ENCODE data around the gene S100PBP. TPM values are rescaled to one million over a fixed set of nuclear protein-coding genes. Genes with fewer than 3 reads are reported as not detected.
A peak's percentile ranks its signal among the peaks of the same experiment; 100 is the strongest.

Gene S100PBP
- total RNA-seq, 1 donor from 2014 or later: 66.1 TPM

- DNase-seq (ENCODE audit: low spot score, unreplicated experiment): no peak
- Mint-ChIP-seq H3K9me3 (ENCODE audit: low read depth) (no peaks in the 10 kb centered on the region), H3K27ac (peak overlapping the region; percentile 95), H3K4me3 (ENCODE audit: low read depth) (peak overlapping the region; percentile 97), H3K4me1 (ENCODE audit: low read depth) (peaks cover 35% of the 10 kb centered on the region), H3K36me3 (ENCODE audit: insufficient read depth) (peaks cover 10% of the 10 kb centered on the region), H3K27me3 (no peaks in the 10 kb centered on the region)
- no peak for TF ChIP-seq CTCF (IDR thresholded peaks at IDR 0.05; ENCODE audit: unreplicated experiment)
Measured at GRCh38 chr1:32816676-32817158, 736 bp upstream of the S100PBP start.

DNA sequence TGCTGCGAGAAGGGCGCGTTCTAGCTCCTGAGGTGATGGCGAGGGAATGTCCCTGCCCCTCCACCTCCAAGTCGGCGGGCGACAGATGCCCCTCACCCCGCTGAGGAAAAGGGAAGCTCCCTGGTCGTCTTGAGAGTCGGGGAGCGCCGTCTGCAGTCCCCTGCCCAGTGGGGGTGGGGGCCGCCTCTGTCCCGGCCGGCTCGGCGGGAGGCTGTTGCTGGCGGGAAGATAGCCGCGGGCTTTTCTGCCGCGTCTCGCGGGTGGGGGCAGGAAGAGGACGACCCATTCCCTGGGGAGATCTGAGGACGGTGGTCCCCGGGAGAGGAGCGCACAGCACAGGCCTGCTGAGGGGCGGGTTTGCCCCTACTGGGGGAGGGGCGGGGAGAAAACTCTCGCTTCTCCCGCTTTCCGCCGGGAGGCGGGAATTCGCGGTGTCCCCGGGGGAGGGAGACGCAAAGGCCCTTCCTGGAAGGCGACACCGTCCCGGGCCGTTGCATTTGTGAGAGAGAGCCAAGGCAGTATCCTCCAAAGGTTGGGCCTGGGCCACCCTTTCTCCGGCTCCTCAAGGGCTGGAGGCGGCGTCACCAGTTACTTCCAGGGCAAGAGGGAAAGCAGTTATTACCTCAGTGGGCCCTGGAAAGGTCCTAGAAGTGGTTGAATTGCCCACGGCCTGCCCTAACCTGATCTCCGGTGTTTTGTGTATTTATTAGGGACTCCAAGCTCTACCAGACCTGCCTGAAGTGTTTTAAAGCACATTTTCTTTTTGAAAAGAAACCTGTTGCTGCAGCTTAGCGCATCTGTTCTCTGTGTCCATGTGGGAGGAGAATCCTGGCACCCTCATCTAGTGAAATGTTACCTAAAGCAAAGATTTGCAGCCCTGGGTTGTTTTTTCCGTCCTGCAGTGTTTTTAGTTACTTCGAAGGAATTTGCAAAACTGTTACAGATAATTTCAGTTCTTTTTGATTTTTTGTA is 648 bp downstream of the S100PBP start:
- Mint-ChIP-seq H3K4me1 (ENCODE audit: low read depth) (peaks cover 28% of the 10 kb centered on the region), H3K4me3 (ENCODE audit: low read depth) (peak overlapping the region; percentile 97), H3K27ac (peak overlapping the region; percentile 95), H3K36me3 (ENCODE audit: insufficient read depth) (peaks cover 7% of the 10 kb centered on the region), H3K27me3 (no peaks in the 10 kb centered on the region), H3K9me3 (ENCODE audit: low read depth) (no peaks in the 10 kb centered on the region)
- DNase-seq (ENCODE audit: low spot score, unreplicated experiment): peak; percentile 54
- no peak for TF ChIP-seq CTCF (IDR thresholded peaks at IDR 0.05; ENCODE audit: unreplicated experiment)

GRCh38 chr1:32818804-32819541 is 1.5 kb downstream of the S100PBP start:
- Mint-ChIP-seq H3K27ac (peak overlapping the region; percentile 95), H3K4me1 (ENCODE audit: low read depth) (peaks cover 22% of the 10 kb centered on the region), H3K4me3 (ENCODE audit: low read depth) (peak overlapping the region; percentile 97), H3K9me3 (ENCODE audit: low read depth) (no peaks in the 10 kb centered on the region), H3K36me3 (ENCODE audit: insufficient read depth) (peaks cover 3% of the 10 kb centered on the region), H3K27me3 (no peaks in the 10 kb centered on the region)
- no peak for TF ChIP-seq CTCF (IDR thresholded peaks at IDR 0.05; ENCODE audit: unreplicated experiment)
- no peak for DNase-seq (ENCODE audit: low spot score, unreplicated experiment)

GRCh38 chr1:32825181-32825580 is 7.7 kb downstream of the S100PBP start:
- peaks cover 12% of the 10 kb centered on the region for H3K36me3 Mint-ChIP-seq (ENCODE audit: insufficient read depth)
- no peaks in the 10 kb centered on the region for H3K9me3 Mint-ChIP-seq (ENCODE audit: low read depth)
- H3K27ac Mint-ChIP-seq: no peak overlapping the region
- H3K4me1 Mint-ChIP-seq (ENCODE audit: low read depth): no peaks in the 10 kb centered on the region
- H3K27me3 Mint-ChIP-seq: no peaks in the 10 kb centered on the region
- no peak for TF ChIP-seq CTCF (IDR thresholded peaks at IDR 0.05; ENCODE audit: unreplicated experiment)
- H3K4me3 Mint-ChIP-seq (ENCODE audit: low read depth): no peak overlapping the region
- DNase-seq (ENCODE audit: low spot score, unreplicated experiment): no peak

- H3K4me3 Mint-ChIP-seq (ENCODE audit: low read depth): no peak overlapping the region
- no peaks in the 10 kb centered on the region for H3K27me3 Mint-ChIP-seq
- no peaks in the 10 kb centered on the region for H3K9me3 Mint-ChIP-seq (ENCODE audit: low read depth)
- peaks cover 22% of the 10 kb centered on the region for H3K36me3 Mint-ChIP-seq (ENCODE audit: insufficient read depth)
- no peak overlapping the region for H3K27ac Mint-ChIP-seq
- peak; percentile 34 for TF ChIP-seq CTCF (IDR thresholded peaks at IDR 0.05; ENCODE audit: unreplicated experiment)
- DNase-seq (ENCODE audit: low spot score, unreplicated experiment): no peak
- no peaks in the 10 kb centered on the region for H3K4me1 Mint-ChIP-seq (ENCODE audit: low read depth)
Measured at GRCh38 chr1:32828341-32828740, 10.9 kb downstream of the S100PBP start.
